ENCODE measurements around the gene SERPINA6.

The SERPINA6 gene

GRCh38 chr14:94342334-94342934, 19.3 kb upstream of the SERPINA6 start:
- peaks cover 26% of the 10 kb centered on the region for H3K4me1 ChIP-seq
- no peaks in the 10 kb centered on the region for H3K27me3 ChIP-seq
- no peaks in the 10 kb centered on the region for H3K36me3 ChIP-seq
- no peaks in the 10 kb centered on the region for H3K9me3 ChIP-seq
- H3K27ac ChIP-seq, result no peak overlapping the region
- H3K4me3 ChIP-seq, result no peak overlapping the region
- no peak for TF ChIP-seq Cebpa-rat (IDR thresholded peaks at IDR 0.05)
- peak overlapping the region; percentile 19; the same call in 1 of the 2 replicates for H3K4me2 ChIP-seq
- no peak overlapping the region for H3K9ac ChIP-seq
- H4K20me1 ChIP-seq, result no peaks in the 10 kb centered on the region

GRCh38 chr14:94341656-94342333, 18.7 kb upstream of the SERPINA6 start:
- H3K27ac ChIP-seq, result no peak overlapping the region
- H4K20me1 ChIP-seq, result no peaks in the 10 kb centered on the region
- peak overlapping the region; percentile 19; the same call in 1 of the 2 replicates for H3K4me2 ChIP-seq
- TF ChIP-seq Cebpa-rat (IDR thresholded peaks at IDR 0.05), result no peak
- H3K27me3 ChIP-seq, result no peaks in the 10 kb centered on the region
- no peaks in the 10 kb centered on the region for H3K36me3 ChIP-seq
- H3K4me1 ChIP-seq, result peaks cover 19% of the 10 kb centered on the region
- no peak overlapping the region for H3K4me3 ChIP-seq
- no peak overlapping the region for H3K9ac ChIP-seq
- no peaks in the 10 kb centered on the region for H3K9me3 ChIP-seq

- H3K9me3 ChIP-seq, result no peaks in the 10 kb centered on the region
- no peaks in the 10 kb centered on the region for H3K27me3 ChIP-seq
- H3K4me1 ChIP-seq, result peaks cover 7% of the 10 kb centered on the region
- TF ChIP-seq Cebpa-rat (IDR thresholded peaks at IDR 0.05), result no peak
- H3K4me2 ChIP-seq, result no peak overlapping the region
- no peaks in the 10 kb centered on the region for H4K20me1 ChIP-seq
- H3K9ac ChIP-seq, result no peak overlapping the region
- H3K36me3 ChIP-seq, result no peaks in the 10 kb centered on the region
- no peak overlapping the region for H3K27ac ChIP-seq
- no peak overlapping the region for H3K4me3 ChIP-seq
These were observed 17.4 kb upstream of the SERPINA6 start for GRCh38 chr14:94340533-94340932.

- no peak for TF ChIP-seq Cebpa-rat (IDR thresholded peaks at IDR 0.05)
- Histone ChIP-seq H3K36me3 (no peaks in the 10 kb centered on the region), H3K4me2 (no peak overlapping the region), H3K9ac (no peak overlapping the region), H4K20me1 (no peaks in the 10 kb centered on the region), H3K27me3 (no peaks in the 10 kb centered on the region), H3K27ac (no peak overlapping the region), H3K4me3 (no peak overlapping the region), H3K9me3 (no peaks in the 10 kb centered on the region), H3K4me1 (no peaks in the 10 kb centered on the region)
These were observed 14.9 kb upstream of the SERPINA6 start for GRCh38 chr14:94338023-94338422.

GRCh38 chr14:94337274-94337673, 14.1 kb upstream of the SERPINA6 start:
- Histone ChIP-seq H3K9me3 (no peaks in the 10 kb centered on the region), H3K9ac (no peak overlapping the region), H3K4me3 (no peak overlapping the region), H3K4me1 (no peaks in the 10 kb centered on the region), H3K27me3 (no peaks in the 10 kb centered on the region), H4K20me1 (no peaks in the 10 kb centered on the region), H3K36me3 (no peaks in the 10 kb centered on the region), H3K27ac (no peak overlapping the region), H3K4me2 (no peak overlapping the region)
- TF ChIP-seq Cebpa-rat (IDR thresholded peaks at IDR 0.05), result no peak

GRCh38 chr14:94334872-94335271, 11.7 kb upstream of the SERPINA6 start:
- no peak overlapping the region for H3K27ac ChIP-seq
- no peaks in the 10 kb centered on the region for H3K9me3 ChIP-seq
- H3K4me3 ChIP-seq, result no peak overlapping the region
- no peaks in the 10 kb centered on the region for H3K27me3 ChIP-seq
- TF ChIP-seq Cebpa-rat (IDR thresholded peaks at IDR 0.05), result no peak
- no peak overlapping the region for H3K4me2 ChIP-seq
- no peaks in the 10 kb centered on the region for H4K20me1 ChIP-seq
- no peaks in the 10 kb centered on the region for H3K36me3 ChIP-seq
- H3K4me1 ChIP-seq, result no peaks in the 10 kb centered on the region
- H3K9ac ChIP-seq, result no peak overlapping the region

GRCh38 chr14:94332587-94332986, 9.5 kb upstream of the SERPINA6 start:
- Histone ChIP-seq H4K20me1 (no peaks in the 10 kb centered on the region), H3K4me3 (no peak overlapping the region), H3K36me3 (no peaks in the 10 kb centered on the region), H3K9me3 (no peaks in the 10 kb centered on the region), H3K27ac (no peak overlapping the region), H3K4me1 (no peaks in the 10 kb centered on the region), H3K9ac (no peak overlapping the region), H3K27me3 (no peaks in the 10 kb centered on the region), H3K4me2 (no peak overlapping the region)
- no peak for TF ChIP-seq Cebpa-rat (IDR thresholded peaks at IDR 0.05)

GRCh38 chr14:94332063-94332583, 9.0 kb upstream of the SERPINA6 start:
- H3K4me1 ChIP-seq, result no peaks in the 10 kb centered on the region
- H4K20me1 ChIP-seq, result no peaks in the 10 kb centered on the region
- no peaks in the 10 kb centered on the region for H3K36me3 ChIP-seq
- no peak overlapping the region for H3K4me3 ChIP-seq
- no peak for TF ChIP-seq Cebpa-rat (IDR thresholded peaks at IDR 0.05)
- H3K27ac ChIP-seq, result no peak overlapping the region
- H3K9me3 ChIP-seq, result no peaks in the 10 kb centered on the region
- H3K27me3 ChIP-seq, result no peaks in the 10 kb centered on the region
- no peak overlapping the region for H3K4me2 ChIP-seq
- H3K9ac ChIP-seq, result no peak overlapping the region

- Histone ChIP-seq H3K4me3 (no peak overlapping the region), H3K27ac (no peak overlapping the region), H3K27me3 (no peaks in the 10 kb centered on the region), H3K4me2 (no peak overlapping the region), H4K20me1 (no peaks in the 10 kb centered on the region), H3K9me3 (no peaks in the 10 kb centered on the region), H3K36me3 (no peaks in the 10 kb centered on the region), H3K4me1 (no peaks in the 10 kb centered on the region), H3K9ac (no peak overlapping the region)
- no peak for TF ChIP-seq Cebpa-rat (IDR thresholded peaks at IDR 0.05)
These were observed 8.3 kb upstream of the SERPINA6 start for GRCh38 chr14:94331462-94331861.

- H3K36me3 ChIP-seq, result no peaks in the 10 kb centered on the region
- no peaks in the 10 kb centered on the region for H3K27me3 ChIP-seq
- no peak overlapping the region for H3K27ac ChIP-seq
- H3K9ac ChIP-seq, result no peak overlapping the region
- H3K4me2 ChIP-seq, result no peak overlapping the region
- H3K4me1 ChIP-seq, result no peaks in the 10 kb centered on the region
- H3K9me3 ChIP-seq, result no peaks in the 10 kb centered on the region
- no peak for TF ChIP-seq Cebpa-rat (IDR thresholded peaks at IDR 0.05)
- H4K20me1 ChIP-seq, result no peaks in the 10 kb centered on the region
- H3K4me3 ChIP-seq, result no peak overlapping the region
These were observed 7.7 kb upstream of the SERPINA6 start for GRCh38 chr14:94330857-94331256.
